Transverse colon (tissue), 4 donors: ENCODE measurements around the gene RAPGEF3.

Experiments used
- CTCF ChIP-seq, 5 experiments: fragments of 200-600 bp in 3 of 5; fragments of 450-650 bp in 2 of 5; sonication (generic) in 3 of 5; IDR thresholded peaks; 1 replicate in 2 of 5; 2 replicates in 3 of 5; pipeline ENCODE4 v1.5.1; 2016 to 2017; ENCODE audit warnings: antibody characterized with exemption in 5 of 5, inconsistent platforms in 3 of 5, mild to moderate bottlenecking in 2 of 5, moderate library complexity in 1 of 5
- EP300 ChIP-seq: sonication (generic); formaldehyde crosslinking; IDR thresholded peaks from one replicate; pipeline ENCODE4 v1.6.1; 2017; ENCODE audit warnings: antibody characterized with exemption, low read depth
- POLR2A ChIP-seq: fragments of 450-650 bp; IDR thresholded peaks from one replicate; pipeline ENCODE4 v1.6.1; 2016; ENCODE audit warnings: antibody characterized with exemption, mild to moderate bottlenecking, moderate library complexity
- POLR2AphosphoS5 ChIP-seq, 3 donors: sonication (generic); formaldehyde crosslinking; IDR thresholded peaks; one replicate each; pipeline ENCODE4 v1.6.1; 2016; ENCODE audit warnings: antibody characterized with exemption in 3 of 3

- TF ChIP-seq POLR2A: no peak
- no peak for TF ChIP-seq CTCF (IDR thresholded peaks at IDR 0.05)
- no peak for TF ChIP-seq EP300
- no peak for TF ChIP-seq POLR2AphosphoS5 (IDR thresholded peaks at IDR 0.05)
Measured at GRCh38 chr12:47789141-47789540, 30.5 kb upstream of the RAPGEF3 start.
